OCI-LY1 (cell line): ENCODE measurements around the gene FABP7.

Experiments
- H2AFZ ChIP-seq: fragments of 200-600 bp; sonication (generic), shearing (Covaris generic); 2 replicates; pipeline ENCODE4 v1.6.0; 2014; ENCODE audit warnings: antibody characterized with exemption, mild to moderate bottlenecking, low read length
- H3F3A ChIP-seq: fragments of 200-600 bp; sonication (generic), shearing (Covaris generic); 2 replicates; pipeline ENCODE4 v1.6.0; 2014; ENCODE audit warnings: mild to moderate bottlenecking, antibody characterized with exemption, low read length, moderate library complexity; ENCODE audit not compliant: insufficient read depth
- H3K27ac ChIP-seq: fragments of 200-600 bp; sonication (generic); 2 replicates; pipeline ENCODE4 v1.5.1; 2014; ENCODE audit warnings: low read length, mixed run types, mild to moderate bottlenecking, low read depth; ENCODE audit not compliant: poor library complexity, severe bottlenecking
- H3K27me3 ChIP-seq: fragments of 200-600 bp; sonication (generic); 2 replicates; pipeline ENCODE4 v1.6.0; 2014; ENCODE audit warnings: antibody characterized with exemption, mild to moderate bottlenecking, low read length, moderate library complexity; ENCODE audit not compliant: insufficient read depth
- H3K36me3 ChIP-seq: fragments of 200-600 bp; sonication (generic); 2 replicates; pipeline ENCODE4 v1.6.1; 2014; ENCODE audit warnings: mild to moderate bottlenecking, antibody characterized with exemption, low read length, moderate library complexity, mixed read lengths; ENCODE audit not compliant: insufficient read depth
- H3K4me1 ChIP-seq: fragments of 200-600 bp; sonication (generic); 2 replicates; pipeline ENCODE4 v1.5.1; 2014; ENCODE audit warnings: mild to moderate bottlenecking, low read length, moderate library complexity; ENCODE audit not compliant: insufficient read depth, severe bottlenecking
- H3K4me2 ChIP-seq: fragments of 200-600 bp; sonication (generic), shearing (Covaris generic); 2 replicates; pipeline ENCODE4 v1.6.1; 2014; ENCODE audit warnings: low read length
- H3K4me3 ChIP-seq: fragments of 200-600 bp; sonication (generic); 2 replicates; pipeline ENCODE4 v1.5.1; 2014; ENCODE audit warnings: low read length, low read depth, mild to moderate bottlenecking, mixed read lengths; ENCODE audit not compliant: poor library complexity, severe bottlenecking
- H3K79me2 ChIP-seq: fragments of 200-600 bp; shearing (Covaris generic); 2 replicates; pipeline ENCODE4 v1.6.1; 2016; ENCODE audit warnings: mixed run types, low read length, mixed read lengths; ENCODE audit not compliant: insufficient read depth
- H3K9ac ChIP-seq: fragments of 200-600 bp; sonication (generic), shearing (Covaris generic); 2 replicates; pipeline ENCODE4 v1.6.1; 2014; ENCODE audit warnings: mild to moderate bottlenecking, low read length, mixed read lengths
- H3K9me2 ChIP-seq: fragments of 200-600 bp; sonication (generic), shearing (Covaris generic); 2 replicates; pipeline ENCODE4 v1.6.1; 2014; ENCODE audit warnings: low read depth, mild to moderate bottlenecking, low read length, mixed read lengths
- H3K9me3 ChIP-seq: fragments of 200-600 bp; shearing (Covaris generic); 2 replicates; pipeline ENCODE4 v1.6.1; 2014; ENCODE audit warnings: low read length, mixed read lengths
- H4K20me1 ChIP-seq: fragments of 200-600 bp; sonication (generic), shearing (Covaris generic); 2 replicates; pipeline ENCODE4 v1.6.0; 2016; ENCODE audit warnings: mild to moderate bottlenecking, low read length; ENCODE audit not compliant: insufficient read depth
- EZH2 ChIP-seq: fragments of 200-600 bp; sonication (generic), shearing (Covaris generic); IDR thresholded peaks from 2 replicates; pipeline ENCODE4 v1.8.0; 2017; ENCODE audit warnings: borderline replicate concordance, mixed run types, mild to moderate bottlenecking, antibody characterized with exemption, low read length, moderate library complexity, mixed read lengths
- TF ChIP-seq, protein P1 (sequence below): fragments of 200-600 bp; sonication (generic), shearing (Covaris generic); IDR thresholded peaks from 2 replicates; pipeline ENCODE4 v1.5.1; 2017; ENCODE audit warnings: mild to moderate bottlenecking, antibody characterized with exemption, low read length, moderate library complexity, mixed read lengths

FABP7 gene

DNA sequence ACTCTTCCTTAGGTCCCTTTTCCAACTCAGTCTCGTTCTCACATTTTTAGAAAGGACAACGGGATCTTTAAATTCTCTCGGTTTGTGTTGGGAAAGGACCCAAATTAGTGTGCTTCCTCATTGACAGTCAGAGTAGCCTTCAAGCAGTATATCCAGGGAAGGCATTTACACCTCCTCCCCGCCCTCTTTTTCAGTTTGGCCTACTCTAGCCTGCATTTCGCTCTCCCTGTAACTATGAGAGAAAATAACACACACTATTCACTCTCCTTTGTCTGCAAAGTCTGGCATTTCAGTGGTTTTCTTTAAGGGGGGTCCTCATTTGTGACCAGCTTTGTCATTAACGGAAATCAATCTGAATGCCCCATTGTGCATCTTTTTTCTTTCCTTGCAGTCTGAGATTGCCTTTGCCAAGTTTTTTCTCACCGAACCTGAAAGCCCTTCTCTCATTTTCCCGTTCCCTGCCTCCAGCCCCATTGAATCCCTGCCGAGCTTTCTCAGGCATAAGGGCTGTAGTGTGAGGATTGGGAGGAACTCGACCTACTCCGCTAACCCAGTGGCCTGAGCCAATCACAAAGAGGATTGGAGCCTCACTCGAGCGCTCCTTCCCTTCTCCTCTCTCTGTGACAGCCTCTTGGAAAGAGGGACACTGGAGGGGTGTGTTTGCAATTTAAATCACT is 393 bp upstream of the FABP7 start:
- no peaks in the 10 kb centered on the region for H3K9me3 ChIP-seq
- no peak overlapping the region for H3K9ac ChIP-seq
- no peak overlapping the region for H3K27ac ChIP-seq
- H3K4me3 ChIP-seq = no peak overlapping the region
- no peak overlapping the region for H2AFZ ChIP-seq
- H3K4me1 ChIP-seq = no peaks in the 10 kb centered on the region
- H4K20me1 ChIP-seq = no peaks in the 10 kb centered on the region
- H3F3A ChIP-seq = no peaks in the 10 kb centered on the region
- H3K27me3 ChIP-seq = peaks cover 3% of the 10 kb centered on the region; the same call in 1 of the 2 replicates
- no peaks in the 10 kb centered on the region for H3K36me3 ChIP-seq
- H3K4me2 ChIP-seq = no peak overlapping the region
- H3K79me2 ChIP-seq = no peaks in the 10 kb centered on the region
- no peaks in the 10 kb centered on the region for H3K9me2 ChIP-seq
- TF ChIP-seq, protein P1, sequence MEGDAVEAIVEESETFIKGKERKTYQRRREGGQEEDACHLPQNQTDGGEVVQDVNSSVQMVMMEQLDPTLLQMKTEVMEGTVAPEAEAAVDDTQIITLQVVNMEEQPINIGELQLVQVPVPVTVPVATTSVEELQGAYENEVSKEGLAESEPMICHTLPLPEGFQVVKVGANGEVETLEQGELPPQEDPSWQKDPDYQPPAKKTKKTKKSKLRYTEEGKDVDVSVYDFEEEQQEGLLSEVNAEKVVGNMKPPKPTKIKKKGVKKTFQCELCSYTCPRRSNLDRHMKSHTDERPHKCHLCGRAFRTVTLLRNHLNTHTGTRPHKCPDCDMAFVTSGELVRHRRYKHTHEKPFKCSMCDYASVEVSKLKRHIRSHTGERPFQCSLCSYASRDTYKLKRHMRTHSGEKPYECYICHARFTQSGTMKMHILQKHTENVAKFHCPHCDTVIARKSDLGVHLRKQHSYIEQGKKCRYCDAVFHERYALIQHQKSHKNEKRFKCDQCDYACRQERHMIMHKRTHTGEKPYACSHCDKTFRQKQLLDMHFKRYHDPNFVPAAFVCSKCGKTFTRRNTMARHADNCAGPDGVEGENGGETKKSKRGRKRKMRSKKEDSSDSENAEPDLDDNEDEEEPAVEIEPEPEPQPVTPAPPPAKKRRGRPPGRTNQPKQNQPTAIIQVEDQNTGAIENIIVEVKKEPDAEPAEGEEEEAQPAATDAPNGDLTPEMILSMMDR = no peak
- TF ChIP-seq EZH2 = no peak

DNA sequence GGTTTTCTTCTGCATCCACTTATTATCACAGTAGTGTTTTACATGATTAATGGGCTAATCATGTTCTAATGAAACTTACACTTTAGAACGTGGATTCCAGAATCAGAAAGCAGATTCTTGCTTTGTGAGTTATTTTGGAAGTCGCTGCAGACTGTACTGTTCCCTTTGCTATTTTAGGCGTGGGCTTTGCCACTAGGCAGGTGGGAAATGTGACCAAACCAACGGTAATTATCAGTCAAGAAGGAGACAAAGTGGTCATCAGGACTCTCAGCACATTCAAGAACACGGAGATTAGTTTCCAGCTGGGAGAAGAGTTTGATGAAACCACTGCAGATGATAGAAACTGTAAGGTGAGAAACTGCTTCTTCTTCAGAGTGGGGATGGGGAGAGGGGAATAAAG is 598 bp downstream of the FABP7 start:
- H3K9me2 ChIP-seq = no peaks in the 10 kb centered on the region
- H4K20me1 ChIP-seq = no peaks in the 10 kb centered on the region
- H3K79me2 ChIP-seq = no peaks in the 10 kb centered on the region
- no peaks in the 10 kb centered on the region for H3K4me1 ChIP-seq
- no peaks in the 10 kb centered on the region for H3K9me3 ChIP-seq
- no peak overlapping the region for H3K4me2 ChIP-seq
- H3K4me3 ChIP-seq = no peak overlapping the region
- no peak overlapping the region for H2AFZ ChIP-seq
- TF ChIP-seq, protein P1 = no peak
- TF ChIP-seq EZH2 = no peak
- no peak overlapping the region for H3K27ac ChIP-seq
- no peaks in the 10 kb centered on the region for H3K36me3 ChIP-seq
- peaks cover 3% of the 10 kb centered on the region; the same call in 1 of the 2 replicates for H3K27me3 ChIP-seq
- H3F3A ChIP-seq = no peaks in the 10 kb centered on the region
- no peak overlapping the region for H3K9ac ChIP-seq

DNA sequence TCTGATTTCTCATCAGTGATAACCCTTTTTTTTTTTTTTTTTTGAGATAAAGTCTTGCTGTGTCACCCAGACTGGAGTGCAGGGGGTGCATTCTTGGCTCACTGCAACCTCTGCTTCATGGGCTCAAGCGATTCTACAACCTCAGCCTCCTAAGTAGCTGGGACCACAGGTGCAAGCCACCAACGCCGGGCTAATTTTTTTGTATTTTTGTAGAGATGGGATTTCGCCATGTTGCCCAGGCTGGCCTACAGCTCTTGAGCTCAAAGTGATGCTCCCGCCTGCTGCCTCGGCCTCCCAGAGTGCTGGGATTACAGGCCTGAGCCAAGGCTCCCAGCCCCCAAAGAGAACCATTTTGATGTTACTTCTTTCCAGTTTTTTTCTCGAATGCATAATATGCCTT is 2.2 kb downstream of the FABP7 start:
- Histone ChIP-seq H3K27ac (no peak overlapping the region), H3F3A (no peaks in the 10 kb centered on the region), H3K4me2 (no peak overlapping the region), H3K9ac (no peak overlapping the region), H3K79me2 (no peaks in the 10 kb centered on the region), H4K20me1 (no peaks in the 10 kb centered on the region), H3K4me3 (no peak overlapping the region), H3K36me3 (no peaks in the 10 kb centered on the region), H3K4me1 (no peaks in the 10 kb centered on the region), H3K27me3 (peaks cover 3% of the 10 kb centered on the region; the same call in 1 of the 2 replicates), H3K9me3 (no peaks in the 10 kb centered on the region), H3K9me2 (no peaks in the 10 kb centered on the region), H2AFZ (no peak overlapping the region)
- TF ChIP-seq, protein P1 = no peak
- TF ChIP-seq EZH2 = no peak
